ENCODE results near the gene JDP2. TPM values are rescaled to one million over a fixed set of nuclear protein-coding genes. Genes with fewer than 3 reads are reported as not detected.

JDP2 gene
- total and polyA plus RNA-seq, 2 experiments from 2014 or later, result 12.5 to 22.0 TPM

DNA sequence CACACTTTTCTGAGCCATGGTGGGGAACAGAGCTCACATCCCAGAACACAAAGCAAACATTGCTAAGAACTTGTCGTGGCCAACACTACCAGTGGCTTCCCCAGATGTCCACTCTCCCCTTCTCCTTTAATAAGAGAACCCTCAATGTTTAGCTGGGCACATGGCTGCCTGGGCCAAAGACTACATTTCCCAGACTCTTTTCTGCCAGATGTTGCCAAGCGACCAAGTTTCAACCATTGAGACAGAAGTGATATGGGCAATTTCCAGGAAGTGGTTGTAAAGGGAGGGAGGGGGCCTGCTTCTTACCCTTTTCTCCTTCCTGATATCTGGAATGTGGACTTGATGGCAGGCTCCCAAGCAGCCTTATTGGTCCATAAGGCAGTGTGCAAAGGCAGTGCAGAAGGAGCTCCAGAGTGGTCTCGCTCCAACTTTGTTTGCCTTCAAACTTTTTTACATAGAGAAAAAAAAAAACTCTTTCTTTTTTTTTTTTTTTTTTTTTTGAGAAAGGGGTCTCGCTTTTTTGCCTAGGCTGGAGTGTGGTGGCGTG is 24.9 kb upstream of the JDP2 start:
- TF ChIP-seq, protein P1, sequence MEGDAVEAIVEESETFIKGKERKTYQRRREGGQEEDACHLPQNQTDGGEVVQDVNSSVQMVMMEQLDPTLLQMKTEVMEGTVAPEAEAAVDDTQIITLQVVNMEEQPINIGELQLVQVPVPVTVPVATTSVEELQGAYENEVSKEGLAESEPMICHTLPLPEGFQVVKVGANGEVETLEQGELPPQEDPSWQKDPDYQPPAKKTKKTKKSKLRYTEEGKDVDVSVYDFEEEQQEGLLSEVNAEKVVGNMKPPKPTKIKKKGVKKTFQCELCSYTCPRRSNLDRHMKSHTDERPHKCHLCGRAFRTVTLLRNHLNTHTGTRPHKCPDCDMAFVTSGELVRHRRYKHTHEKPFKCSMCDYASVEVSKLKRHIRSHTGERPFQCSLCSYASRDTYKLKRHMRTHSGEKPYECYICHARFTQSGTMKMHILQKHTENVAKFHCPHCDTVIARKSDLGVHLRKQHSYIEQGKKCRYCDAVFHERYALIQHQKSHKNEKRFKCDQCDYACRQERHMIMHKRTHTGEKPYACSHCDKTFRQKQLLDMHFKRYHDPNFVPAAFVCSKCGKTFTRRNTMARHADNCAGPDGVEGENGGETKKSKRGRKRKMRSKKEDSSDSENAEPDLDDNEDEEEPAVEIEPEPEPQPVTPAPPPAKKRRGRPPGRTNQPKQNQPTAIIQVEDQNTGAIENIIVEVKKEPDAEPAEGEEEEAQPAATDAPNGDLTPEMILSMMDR (IDR thresholded peaks at IDR 0.05; ENCODE audit: low read depth, low read length), result no peak
- Histone ChIP-seq H3K36me3 (no peaks in the 10 kb centered on the region), H3K9me3 (ENCODE audit: low read depth) (no peaks in the 10 kb centered on the region), H3K27ac (no peak overlapping the region), H3K4me3 (no peak overlapping the region), H3K4me1 (ENCODE audit: low read depth) (peaks cover 19% of the 10 kb centered on the region), H3K27me3 (no peaks in the 10 kb centered on the region)
- DNase-seq (ENCODE audit: low read depth in 1 of 2, low spot score in 1 of 2), result peak in 1 of 2 donors; percentile 30

DNA sequence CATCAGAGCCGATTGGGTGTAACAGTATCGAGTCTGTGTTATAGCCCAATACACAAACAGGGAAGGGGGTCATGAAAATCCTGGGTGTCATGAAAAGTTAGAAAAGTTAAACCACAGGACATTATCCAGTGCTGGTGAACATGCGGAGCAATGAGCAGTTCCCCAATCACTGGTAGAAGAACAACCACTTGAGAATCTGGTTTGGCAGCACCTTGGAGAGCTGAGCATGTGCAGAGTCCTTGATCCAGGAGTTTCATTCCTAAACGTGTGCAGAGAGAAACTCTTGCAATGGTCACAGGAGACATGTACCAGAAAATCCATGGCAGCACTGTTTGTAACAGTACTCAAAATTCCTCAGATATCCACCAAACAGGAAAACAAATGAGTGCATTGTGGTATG is 23.0 kb upstream of the JDP2 start:
- Histone ChIP-seq H3K4me3 (no peak overlapping the region), H3K36me3 (no peaks in the 10 kb centered on the region), H3K27me3 (no peaks in the 10 kb centered on the region), H3K27ac (no peak overlapping the region), H3K9me3 (ENCODE audit: low read depth) (no peaks in the 10 kb centered on the region), H3K4me1 (ENCODE audit: low read depth) (peaks cover 21% of the 10 kb centered on the region)
- DNase-seq (ENCODE audit: low read depth in 1 of 2, low spot score in 1 of 2), result no peak
- TF ChIP-seq, protein P1 (IDR thresholded peaks at IDR 0.05; ENCODE audit: low read depth, low read length), result no peak

DNA sequence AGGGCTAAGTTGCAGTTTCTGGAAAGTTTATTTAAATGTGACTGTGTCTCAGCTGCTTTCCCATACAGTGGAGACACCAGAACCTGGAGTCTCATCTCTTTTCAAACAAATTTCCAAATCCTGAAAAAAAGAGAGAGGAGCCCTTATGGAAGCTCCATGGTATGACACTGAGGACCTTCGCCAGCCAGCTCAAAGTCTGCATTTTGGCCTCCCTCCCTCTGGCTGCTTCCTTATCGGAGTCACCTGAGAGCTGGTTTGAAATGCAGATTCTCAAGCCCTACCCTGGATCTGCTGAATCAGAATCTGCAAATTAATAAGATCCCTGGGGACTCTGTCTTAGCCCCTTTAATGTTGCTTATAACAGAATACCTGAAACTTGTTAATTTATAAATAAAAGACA is 21.7 kb upstream of the JDP2 start:
- no peak for DNase-seq (ENCODE audit: low read depth in 1 of 2, low spot score in 1 of 2)
- H3K27ac ChIP-seq, result no peak overlapping the region
- no peaks in the 10 kb centered on the region for H3K27me3 ChIP-seq
- H3K4me1 ChIP-seq (ENCODE audit: low read depth), result peaks cover 23% of the 10 kb centered on the region
- H3K4me3 ChIP-seq, result no peak overlapping the region
- no peaks in the 10 kb centered on the region for H3K36me3 ChIP-seq
- TF ChIP-seq, protein P1 (IDR thresholded peaks at IDR 0.05; ENCODE audit: low read depth, low read length), result no peak
- H3K9me3 ChIP-seq (ENCODE audit: low read depth), result no peaks in the 10 kb centered on the region

DNA sequence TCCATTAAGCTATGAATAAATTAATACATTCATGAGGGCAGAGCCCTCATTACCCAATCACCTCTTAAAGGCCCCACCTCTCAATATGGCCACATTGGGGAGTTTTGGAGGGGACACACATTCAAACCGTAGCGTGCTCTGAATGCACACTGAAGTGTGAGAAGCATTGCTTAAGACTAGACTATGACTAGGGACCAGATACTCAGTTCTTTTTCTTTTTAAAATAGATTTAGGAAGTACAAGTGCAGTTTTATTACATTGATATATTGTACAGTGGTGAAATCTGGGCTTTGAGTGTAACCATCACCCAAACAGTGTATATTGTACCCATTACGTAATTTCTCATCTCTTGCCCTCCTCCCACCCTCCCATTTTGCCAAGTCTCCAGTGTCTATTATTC is 21.0 kb upstream of the JDP2 start:
- no peaks in the 10 kb centered on the region for H3K36me3 ChIP-seq
- peaks cover 22% of the 10 kb centered on the region for H3K4me1 ChIP-seq (ENCODE audit: low read depth)
- DNase-seq (ENCODE audit: low read depth in 1 of 2, low spot score in 1 of 2), result no peak
- H3K27me3 ChIP-seq, result no peaks in the 10 kb centered on the region
- no peak overlapping the region for H3K4me3 ChIP-seq
- H3K27ac ChIP-seq, result no peak overlapping the region
- no peaks in the 10 kb centered on the region for H3K9me3 ChIP-seq (ENCODE audit: low read depth)
- TF ChIP-seq, protein P1 (IDR thresholded peaks at IDR 0.05; ENCODE audit: low read depth, low read length), result no peak

DNA sequence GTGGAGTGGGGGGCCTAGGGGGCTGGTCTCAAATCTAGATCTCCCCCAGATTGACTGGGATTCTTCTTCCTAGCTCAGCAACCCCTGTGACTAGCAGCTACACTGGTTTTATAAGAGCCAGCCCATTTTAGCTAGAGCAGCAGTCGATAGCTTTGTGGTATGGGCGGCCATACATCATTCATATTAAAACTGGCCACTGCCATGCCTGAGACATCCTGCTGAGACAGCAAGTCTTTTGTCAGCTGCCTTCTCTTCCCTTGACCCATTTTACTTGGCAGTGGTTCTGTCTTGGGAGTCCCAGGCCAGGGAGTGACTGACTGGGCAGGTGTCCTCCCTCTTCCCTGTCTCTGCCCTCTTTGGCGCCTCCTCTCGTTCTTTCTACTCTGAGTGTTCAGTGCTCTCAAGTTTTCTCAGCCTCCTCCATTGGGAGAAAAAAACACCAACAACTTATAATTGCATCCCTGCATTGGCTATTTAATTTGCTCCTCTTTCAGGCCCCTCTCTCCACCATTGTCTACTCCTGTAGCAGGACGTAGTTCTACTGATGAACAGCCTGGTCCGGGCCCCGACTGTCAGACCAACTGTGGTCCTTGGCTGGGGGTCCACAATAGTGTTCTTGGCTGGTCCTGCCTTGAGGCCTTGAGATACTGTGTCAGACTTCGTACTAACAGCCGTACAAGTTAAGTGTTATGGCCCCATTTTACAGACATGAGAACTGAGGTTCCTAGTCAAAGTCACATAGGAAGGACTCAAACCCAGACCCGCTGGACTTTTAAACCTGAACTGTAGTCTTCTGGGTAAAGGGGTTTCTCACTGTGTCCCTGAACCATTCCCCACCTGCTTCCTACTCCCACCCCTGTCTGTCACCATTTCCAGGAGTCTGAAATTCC is 18.3 kb upstream of the JDP2 start:
- H3K27ac ChIP-seq, result peak overlapping the region; percentile 64
- no peaks in the 10 kb centered on the region for H3K9me3 ChIP-seq (ENCODE audit: low read depth)
- H3K27me3 ChIP-seq, result no peaks in the 10 kb centered on the region
- no peaks in the 10 kb centered on the region for H3K36me3 ChIP-seq
- DNase-seq (ENCODE audit: low read depth in 1 of 2, low spot score in 1 of 2), result no peak
- peaks cover 15% of the 10 kb centered on the region for H3K4me1 ChIP-seq (ENCODE audit: low read depth)
- H3K4me3 ChIP-seq, result no peak overlapping the region
- TF ChIP-seq, protein P1 (IDR thresholded peaks at IDR 0.05; ENCODE audit: low read depth, low read length), result no peak
